ENCODE measurements around the gene ZSWIM8. TPM values are rescaled to one million over a fixed set of nuclear protein-coding genes. Genes with fewer than 3 reads are reported as not detected.
"Not testable (repeated sequence)": the region's sequence is repeated elsewhere in the genome, so short reads cannot be mapped to it uniquely, and the experiment has no call there.

The ZSWIM8 gene
- total and polyA plus RNA-seq, 2 donors (not counting 3 experiments of a cell fraction or from before 2014, with no cell fraction given): 111 to 230 TPM

GRCh38 chr10:73786512-73786885, 1.1 kb downstream of the ZSWIM8 start:
- H4K20me1 ChIP-seq (replicated peaks; ENCODE audit: control insufficient read depth, extremely low read depth, insufficient read depth, low read length): peaks cover 6% of the 10 kb centered on the region
- no peak overlapping the region for H2AFZ ChIP-seq (ENCODE audit: low read depth, low read length)
- DNase-seq (ENCODE audit: low read depth, low spot score): no peak
- no peaks in the 10 kb centered on the region for H3K9me1 ChIP-seq (replicated peaks; ENCODE audit: control insufficient read depth, extremely low read depth, insufficient read depth, low read length)
- POLR2A ChIA-PET: no interaction called here
- H3K9ac ChIP-seq (replicated peaks; ENCODE audit: extremely low read depth, insufficient read depth, low read length): peak overlapping the region; percentile 64
- peaks cover 4 to 23% of the 10 kb centered on the region in 2 experiments for H3K36me3 ChIP-seq (ENCODE audit: control insufficient read depth in 2 of 2, extremely low read depth in 1 of 2, insufficient read depth in 2 of 2, low read length in 2 of 2)
- FAIRE-seq: peak; percentile 64
- no peaks in the 10 kb centered on the region for H3K27me3 ChIP-seq (ENCODE audit: control insufficient read depth in 2 of 2, insufficient read depth in 2 of 2, low read length in 2 of 2)
- peaks cover 45% of the 10 kb centered on the region for H3K79me2 ChIP-seq (ENCODE audit: control insufficient read depth, insufficient read depth, low read length)
- no TSS peak for BruUV-seq (replicated peaks)
- no peak for TF ChIP-seq FOS (IDR thresholded peaks at IDR 0.05; ENCODE audit: borderline replicate concordance, insufficient read depth, low read length)
- no peak for TF ChIP-seq GATA2 (IDR thresholded peaks at IDR 0.05; ENCODE audit: insufficient read depth, insufficient read length, low read depth, low read length)
- TF ChIP-seq POLR2AphosphoS5 (IDR thresholded peaks at IDR 0.05; ENCODE audit: insufficient read depth, low read depth, low read length): no peak
- no peak for TF ChIP-seq EZH2 (IDR thresholded peaks at IDR 0.05; ENCODE audit: borderline replicate concordance, low read depth, low read length, severe bottlenecking)
- no peak for TF ChIP-seq MYC (IDR thresholded peaks at IDR 0.05; ENCODE audit: low read depth, low read length)
- intact Hi-C loops (cut with micrococcal nuclease): no loop called here
- dilution Hi-C loops (cut with MboI; ENCODE audit: extremely low pct_ligation_motif_present, low sequenced_read_pairs): no loop called here
- peak overlapping the region; percentile 9 for H3K27ac ChIP-seq (ENCODE audit: insufficient read depth, low read depth, low read length)
- CTCF ChIA-PET: interaction anchor here (0.9 to 1.6 kb wide), 4 partner anchors 12 to 93 kb away, joined by 3 to 11 read pairs (median 4); no protein-coding TSS in a partner anchor
- peaks cover 24% of the 10 kb centered on the region for H3K4me1 ChIP-seq (ENCODE audit: control insufficient read depth, extremely low read depth, insufficient read depth, low read length)
- H3K9me3 ChIP-seq (replicated peaks; ENCODE audit: control insufficient read depth, insufficient read depth, low read length): no peaks in the 10 kb centered on the region
- H3K4me2 ChIP-seq (ENCODE audit: insufficient read depth, low read length): peak overlapping the region; percentile 92
- H3K4me3 ChIP-seq (replicated peaks in 1 of 3; ENCODE audit: insufficient read depth in 1 of 3, low read depth in 1 of 3, low read length in 3 of 3): peak overlapping the region; percentile 51 to 73 (median 68)

DNA sequence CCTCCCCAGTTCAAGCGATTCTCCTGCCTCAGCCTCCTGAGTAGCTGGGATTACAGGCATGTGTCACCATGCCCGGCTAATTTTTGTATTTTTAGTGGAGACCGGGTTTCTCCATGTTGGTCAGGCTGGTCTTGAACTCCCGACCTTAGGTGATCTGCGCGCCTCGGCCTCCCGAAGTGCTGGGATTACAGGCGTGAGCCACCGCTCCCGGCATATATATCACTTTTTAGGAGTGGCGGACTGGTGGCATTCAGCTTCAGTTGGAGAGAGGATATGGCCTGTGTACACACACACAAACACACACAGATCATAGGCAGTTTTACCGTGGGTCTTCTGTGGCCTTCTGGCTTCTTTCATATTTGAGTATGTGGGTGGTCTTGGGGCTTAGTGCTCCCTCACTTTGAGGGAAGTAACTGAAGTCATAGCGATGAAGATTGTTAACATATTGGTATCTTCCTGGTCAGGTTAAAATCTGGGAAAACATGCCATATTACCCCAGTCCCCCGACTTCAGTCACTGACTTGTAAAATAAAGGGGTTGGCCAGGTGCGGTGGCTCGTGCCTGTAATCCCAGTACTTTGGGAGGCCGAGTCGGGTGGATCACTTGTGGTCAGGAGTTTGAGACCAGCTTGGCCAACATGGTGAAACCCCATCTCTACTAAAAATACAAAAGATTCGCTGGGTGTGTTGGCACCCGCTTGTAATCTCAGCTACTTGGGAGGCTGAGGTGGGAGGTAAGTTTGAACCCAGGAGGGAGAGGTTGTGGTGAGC, 1.8 kb downstream of the ZSWIM8 start:
- H3K9ac ChIP-seq (replicated peaks; ENCODE audit: extremely low read depth, insufficient read depth, low read length); H3K4me3 ChIP-seq (replicated peaks in 1 of 3; ENCODE audit: insufficient read depth in 1 of 3, low read depth in 1 of 3, low read length in 3 of 3); FAIRE-seq; intact Hi-C loops (cut with micrococcal nuclease); H2AFZ ChIP-seq (ENCODE audit: low read depth, low read length); BruUV-seq (replicated peaks); H3K9me3 ChIP-seq (replicated peaks; ENCODE audit: control insufficient read depth, insufficient read depth, low read length); dilution Hi-C loops (cut with MboI; ENCODE audit: extremely low pct_ligation_motif_present, low sequenced_read_pairs); H3K4me2 ChIP-seq (ENCODE audit: insufficient read depth, low read length); H3K9me1 ChIP-seq (replicated peaks; ENCODE audit: control insufficient read depth, extremely low read depth, insufficient read depth, low read length); H3K27ac ChIP-seq (ENCODE audit: insufficient read depth, low read depth, low read length); H3K27me3 ChIP-seq (ENCODE audit: control insufficient read depth in 2 of 2, insufficient read depth in 2 of 2, low read length in 2 of 2); H4K20me1 ChIP-seq (replicated peaks; ENCODE audit: control insufficient read depth, extremely low read depth, insufficient read depth, low read length); DNase-seq (ENCODE audit: low read depth, low spot score): not testable (repeated sequence)
- ChIA-PET CTCF (interaction anchor here (1.1 to 1.6 kb wide), 3 partner anchors 12 to 92 kb away, joined by 3 to 11 read pairs (median 3); no protein-coding TSS in a partner anchor), POLR2A (interaction anchor here (0.7 kb wide), 1 partner anchor 1613 kb away, joined by 7 read pairs; no protein-coding TSS in a partner anchor)
- Histone ChIP-seq H3K36me3 (ENCODE audit: control insufficient read depth in 2 of 2, extremely low read depth in 1 of 2, insufficient read depth in 2 of 2, low read length in 2 of 2) (peaks cover 4 to 30% of the 10 kb centered on the region in 2 experiments), H3K79me2 (ENCODE audit: control insufficient read depth, insufficient read depth, low read length) (peaks cover 40% of the 10 kb centered on the region), H3K4me1 (ENCODE audit: control insufficient read depth, extremely low read depth, insufficient read depth, low read length) (peaks cover 24% of the 10 kb centered on the region)
